ENCODE measurements around the gene NOP14. TPM values are rescaled to one million over a fixed set of nuclear protein-coding genes. Genes with fewer than 3 reads are reported as not detected.

Gene NOP14
- total RNA-seq, 1 experiment from 2014 or later: 33.6 TPM

DNA sequence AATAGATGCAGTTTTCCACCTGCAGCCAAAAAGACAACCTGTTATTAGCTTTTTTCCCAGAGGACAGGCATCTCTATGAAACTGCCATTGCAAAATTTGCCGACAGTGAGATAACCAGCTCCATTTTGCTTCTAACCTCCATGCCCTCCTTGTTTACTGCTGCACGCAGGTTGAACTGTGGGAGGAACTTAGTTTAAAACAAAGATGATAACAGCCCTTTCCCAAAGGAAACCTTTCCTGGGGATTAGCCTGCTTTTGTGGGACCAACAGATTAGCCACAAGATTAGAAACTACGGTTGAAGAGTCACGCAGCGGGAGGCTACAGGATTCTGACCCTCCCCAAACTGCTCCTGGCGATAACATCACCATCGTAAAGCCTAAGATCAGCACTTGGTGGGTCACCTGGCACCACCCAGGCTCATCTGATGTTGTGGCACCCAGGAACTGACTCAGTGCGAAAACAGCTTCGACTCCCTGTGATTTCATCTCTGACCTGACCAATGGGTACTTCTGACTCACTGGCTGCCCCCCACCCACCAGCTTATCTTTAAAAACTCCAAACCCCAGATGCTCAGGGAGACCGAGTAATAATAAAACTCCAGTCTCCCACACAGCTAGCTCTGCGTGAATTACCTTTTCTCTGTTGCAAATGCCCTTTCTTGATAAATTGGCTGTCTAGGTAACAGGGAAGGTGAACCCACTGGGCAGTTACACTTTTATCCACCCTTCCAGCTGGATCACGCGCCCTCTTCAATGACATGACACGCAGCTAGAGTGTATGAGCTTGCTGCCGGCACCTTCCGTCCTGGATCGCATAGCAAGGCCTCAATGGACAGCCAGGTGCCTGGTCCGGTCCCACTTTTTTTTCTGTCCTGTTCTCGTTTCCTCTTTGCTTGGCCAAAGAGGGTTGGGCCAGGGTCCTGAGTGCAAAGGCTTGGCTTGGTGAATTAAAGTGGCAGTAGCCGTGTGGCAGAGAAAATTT lies 27.2 kb downstream of the NOP14 start:
- BruUV-seq (replicated peaks): TSS peak; percentile 40
- H4K20me1 ChIP-seq (ENCODE audit: insufficient read depth): peaks cover 13% of the 10 kb centered on the region
- TF ChIP-seq EZH2 (IDR thresholded peaks at IDR 0.05; ENCODE audit: low read depth) (no peak), CTCF (conservative IDR thresholded peaks at IDR 0.05) (no peak)

GRCh38 chr4:2934813-2935761 lies 28.1 kb downstream of the NOP14 start:
- ChIA-PET CTCF (no interaction called here), POLR2A (ENCODE audit: unreplicated experiment) (interaction anchor here (0.6 to 1.0 kb wide), 3 partner anchors 29 to 179 kb away, joined by 3 to 21 read pairs (median 20); partner anchors contain the start of gene GRK4)
- peak; percentile 63 to 94 for DNase-seq
- H3K9me3 ChIP-seq (ENCODE audit: insufficient read depth, low read depth): no peaks in the 10 kb centered on the region
- no peaks in the 10 kb centered on the region for H3K9me2 ChIP-seq (ENCODE audit: insufficient read depth)
- H4K20me1 ChIP-seq (ENCODE audit: insufficient read depth): peaks cover 13% of the 10 kb centered on the region
- peak overlapping the region; percentile 71 for H2AFZ ChIP-seq
- H3K36me3 ChIP-seq (ENCODE audit: low read depth): no peaks in the 10 kb centered on the region
- peak overlapping the region; percentile 93 for H3K4me2 ChIP-seq
- H3K27me3 ChIP-seq (ENCODE audit: insufficient read depth, low read depth): no peaks in the 10 kb centered on the region
- H3K79me2 ChIP-seq (ENCODE audit: low read depth): peaks cover 12% of the 10 kb centered on the region
- TF ChIP-seq CTCF (conservative IDR thresholded peaks at IDR 0.05) (no peak), EZH2 (IDR thresholded peaks at IDR 0.05; ENCODE audit: low read depth) (no peak)
- H3K4me1 ChIP-seq (replicated peaks; ENCODE audit: insufficient read depth): peaks cover 26% of the 10 kb centered on the region
- peaks cover 42% of the 10 kb centered on the region for H3F3A ChIP-seq (ENCODE audit: insufficient read depth, low read depth)
- H3K27ac ChIP-seq: peak overlapping the region; percentile 71
- intact Hi-C loops (cut with micrococcal nuclease; ENCODE audit: unreplicated experiment): no loop called here
- peak overlapping the region; percentile 65 for H3K4me3 ChIP-seq
- BruUV-seq (replicated peaks): no TSS peak

More for the DNA sequence above, 27.2 kb downstream of the NOP14 start:
- intact Hi-C loops (cut with micrococcal nuclease; ENCODE audit: unreplicated experiment): loop anchor here (2.0 kb wide), 2 partner anchors 179 to 399 kb away; partner anchors contain the start of genes FAM193A and TNIP2
- no peak overlapping the region for H2AFZ ChIP-seq
- H3K27me3 ChIP-seq (ENCODE audit: insufficient read depth, low read depth): no peaks in the 10 kb centered on the region
- peaks cover 12% of the 10 kb centered on the region for H3K79me2 ChIP-seq (ENCODE audit: low read depth)
- peak overlapping the region; percentile 93 for H3K4me2 ChIP-seq
- H3K9me2 ChIP-seq (ENCODE audit: insufficient read depth): no peaks in the 10 kb centered on the region
- H3K9me3 ChIP-seq (ENCODE audit: insufficient read depth, low read depth): no peaks in the 10 kb centered on the region
- ChIA-PET CTCF (interaction anchor here (0.5 to 0.7 kb wide), 4 partner anchors 13 to 986 kb away, joined by 3 to 5 read pairs (median 4); no protein-coding TSS in a partner anchor), POLR2A (ENCODE audit: unreplicated experiment) (interaction anchor here (0.6 to 1.0 kb wide), 3 partner anchors 28 to 180 kb away, joined by 3 to 21 read pairs (median 20); partner anchors contain the start of gene GRK4)
- peak overlapping the region; percentile 78 for H3K27ac ChIP-seq
- peaks cover 26% of the 10 kb centered on the region for H3K4me1 ChIP-seq (replicated peaks; ENCODE audit: insufficient read depth)
- peak overlapping the region; percentile 65 for H3K4me3 ChIP-seq
- H3F3A ChIP-seq (ENCODE audit: insufficient read depth, low read depth): peaks cover 35% of the 10 kb centered on the region
- peak; percentile 77 to 91 for DNase-seq
- H3K36me3 ChIP-seq (ENCODE audit: low read depth): no peaks in the 10 kb centered on the region
